Panc1 (cell line): Measurements from ENCODE around the gene ATRNL1. TPM values are rescaled to one million over a fixed set of nuclear protein-coding genes. Genes with fewer than 3 reads are reported as not detected.

Experiments
- ATAC-seq: fragments of 200-7000 bp; cut with Tn5 transposase; 2 replicates; pipeline ENCODE4 v1.9.1; 2020; ENCODE audit warnings: mild to moderate bottlenecking, moderate library complexity
- BruUV-seq: library from RNA; stranded (reverse); fragments of 400-500 nt; replicated peaks from 2 replicates; lab custom pipeline; 2021; lab: Mats Ljungman, UMichigan
- CTCF ChIA-PET: fragments of 300-600 bp; sonication (Branson Sonifier 250); formaldehyde crosslinking; loops from one replicate; lab custom pipeline; 2022; ENCODE audit warnings: antibody characterized with exemption; lab: Charles Lee
- POLR2A ChIA-PET: fragments of 300-600 bp; sonication (Branson Sonifier 250); formaldehyde crosslinking; loops from one replicate; lab custom pipeline; 2022; ENCODE audit warnings: antibody characterized with exemption; lab: Charles Lee
- DNase-seq: peaks from one replicate; pipeline ENCODE4 v3.0.0-alpha.2; 2010; ENCODE audit warnings: low read depth, low spot score
- H3K27ac ChIP-seq: 2 replicates; pipeline ENCODE4 v1.5.1; 2011; ENCODE audit warnings: mild to moderate bottlenecking, low read length, inconsistent platforms
- H3K27me3 ChIP-seq: fragments of 200-500 bp; sonication (Bioruptor generic); 2 replicates; pipeline ENCODE4 v1.6.0; 2014; ENCODE audit warnings: low read length, inconsistent platforms; ENCODE audit not compliant: control insufficient read depth, insufficient read depth
- H3K36me3 ChIP-seq: fragments of 200-500 bp; sonication (Bioruptor generic); 2 replicates; pipeline ENCODE4 v1.5.1; 2014; ENCODE audit warnings: inconsistent platforms, mild to moderate bottlenecking, low read length, moderate library complexity; ENCODE audit not compliant: control insufficient read depth, insufficient read depth
- H3K4me1 ChIP-seq: 2 replicates; pipeline ENCODE4 v1.5.1; 2011; ENCODE audit warnings: inconsistent platforms, mild to moderate bottlenecking, low read length, moderate library complexity; ENCODE audit not compliant: control insufficient read depth, insufficient read depth
- H3K4me3 ChIP-seq, 2 experiments: 2 replicates each; pipeline ENCODE4 v1.5.1; 2011 to 2012; ENCODE audit warnings: low read depth in 2 of 2, low read length in 2 of 2, mild to moderate bottlenecking in 2 of 2, inconsistent platforms in 1 of 2, moderate library complexity in 1 of 2
- H3K9me3 ChIP-seq: fragments of 200-500 bp; sonication (Bioruptor generic); 2 replicates; pipeline ENCODE4 v1.5.1; 2014; ENCODE audit warnings: low read depth, mild to moderate bottlenecking, inconsistent platforms, low read length, moderate library complexity; ENCODE audit not compliant: control insufficient read depth, insufficient read depth
- POLR2AphosphoS5 ChIP-seq: IDR thresholded peaks from 2 replicates; pipeline ENCODE4 v1.6.1; 2012; ENCODE audit warnings: mild to moderate bottlenecking, low read depth, low read length, moderate library complexity
- REST ChIP-seq, 2 experiments: IDR thresholded peaks; 2 replicates each; pipeline ENCODE4 v1.6.1; 2011 to 2012; ENCODE audit warnings: low read depth in 2 of 2, control low read depth in 1 of 2, low read length in 1 of 2, mild to moderate bottlenecking in 1 of 2, moderate library complexity in 1 of 2; ENCODE audit not compliant: insufficient read depth in 1 of 2
- SIN3A ChIP-seq: IDR thresholded peaks from 2 replicates; pipeline ENCODE4 v1.6.1; 2012; ENCODE audit warnings: low read depth, mild to moderate bottlenecking, low read length, moderate library complexity, borderline replicate concordance; ENCODE audit not compliant: insufficient read depth
- TCF7L2 ChIP-seq: IDR thresholded peaks from 2 replicates; pipeline ENCODE4 v1.6.1; 2011; ENCODE audit warnings: mild to moderate bottlenecking, low read depth, low read length, inconsistent platforms
- in situ Hi-C: cut with HindIII; loops from 2 replicates; pipeline ENCODE4 v1.10.0; 2016; ENCODE audit warnings: low sequenced_read_pairs, low pct_unique_long_range_greater_than_20kb
- intact Hi-C: fragments of 100-400 bp; cut with micrococcal nuclease; formaldehyde crosslinking; loops from one replicate; pipeline ENCODE4 v1.10.0; 2022; ENCODE audit not compliant: unreplicated experiment
- total RNA-seq: library from RNA; stranded (reverse); gene quantifications from one replicate; pipeline ENCODE4 v1.2.1, GENCODE V29; 2021; ENCODE audit not compliant: unreplicated experiment
- TF ChIP-seq, protein P1 (sequence below): fragments of 450-650 bp; IDR thresholded peaks from 2 replicates; pipeline ENCODE4 v1.5.1; 2017; ENCODE audit warnings: mild to moderate bottlenecking

Gene ATRNL1
- total RNA-seq, 1 experiment from 2014 or later, result 17.1 TPM

DNA sequence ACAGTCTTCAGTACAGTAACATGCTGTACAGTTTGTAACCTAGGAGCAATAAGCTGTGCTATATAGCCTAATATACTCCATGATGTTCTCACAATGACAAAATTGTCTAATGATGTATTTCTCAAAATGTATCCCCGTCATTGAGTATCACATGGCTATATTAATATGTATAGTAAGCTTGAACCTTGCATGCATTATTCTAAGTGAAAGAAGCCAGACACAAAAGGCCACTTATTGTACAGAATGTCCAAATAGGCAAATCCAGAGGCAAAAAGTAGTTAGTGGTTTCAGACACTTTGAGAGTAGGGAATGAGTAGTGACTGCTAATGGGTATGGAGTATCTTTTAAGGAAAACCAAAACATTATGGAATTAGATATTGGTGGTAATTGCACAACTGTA, 545.1 kb downstream of the ATRNL1 start:
- no peak for ATAC-seq
- CTCF ChIA-PET, result no interaction called here
- Histone ChIP-seq H3K9me3 (no peaks in the 10 kb centered on the region), H3K27me3 (no peaks in the 10 kb centered on the region), H3K4me3 (no peak overlapping the region), H3K4me1 (no peaks in the 10 kb centered on the region), H3K36me3 (no peaks in the 10 kb centered on the region), H3K27ac (no peak overlapping the region)
- in situ Hi-C loops, result no loop called here
- BruUV-seq, result no TSS peak
- DNase-seq, result no peak
- intact Hi-C loops, result no loop called here
- POLR2A ChIA-PET, result no interaction called here
- no peak for TF ChIP-seq REST (IDR thresholded peaks at IDR 0.05; ENCODE audit: insufficient read depth in 1 of 2, low read depth in 2 of 2, low read length in 1 of 2)
- no peak for TF ChIP-seq POLR2AphosphoS5
- TF ChIP-seq, protein P1, sequence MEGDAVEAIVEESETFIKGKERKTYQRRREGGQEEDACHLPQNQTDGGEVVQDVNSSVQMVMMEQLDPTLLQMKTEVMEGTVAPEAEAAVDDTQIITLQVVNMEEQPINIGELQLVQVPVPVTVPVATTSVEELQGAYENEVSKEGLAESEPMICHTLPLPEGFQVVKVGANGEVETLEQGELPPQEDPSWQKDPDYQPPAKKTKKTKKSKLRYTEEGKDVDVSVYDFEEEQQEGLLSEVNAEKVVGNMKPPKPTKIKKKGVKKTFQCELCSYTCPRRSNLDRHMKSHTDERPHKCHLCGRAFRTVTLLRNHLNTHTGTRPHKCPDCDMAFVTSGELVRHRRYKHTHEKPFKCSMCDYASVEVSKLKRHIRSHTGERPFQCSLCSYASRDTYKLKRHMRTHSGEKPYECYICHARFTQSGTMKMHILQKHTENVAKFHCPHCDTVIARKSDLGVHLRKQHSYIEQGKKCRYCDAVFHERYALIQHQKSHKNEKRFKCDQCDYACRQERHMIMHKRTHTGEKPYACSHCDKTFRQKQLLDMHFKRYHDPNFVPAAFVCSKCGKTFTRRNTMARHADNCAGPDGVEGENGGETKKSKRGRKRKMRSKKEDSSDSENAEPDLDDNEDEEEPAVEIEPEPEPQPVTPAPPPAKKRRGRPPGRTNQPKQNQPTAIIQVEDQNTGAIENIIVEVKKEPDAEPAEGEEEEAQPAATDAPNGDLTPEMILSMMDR, result no peak
- no peak for TF ChIP-seq SIN3A
- TF ChIP-seq TCF7L2, result no peak

GRCh38 chr10:115649217-115649616, 556.1 kb downstream of the ATRNL1 start:
- Histone ChIP-seq H3K9me3 (no peaks in the 10 kb centered on the region), H3K27me3 (no peaks in the 10 kb centered on the region), H3K27ac (no peak overlapping the region), H3K4me1 (no peaks in the 10 kb centered on the region; the same call in 1 of the 2 replicates), H3K4me3 (no peak overlapping the region), H3K36me3 (no peaks in the 10 kb centered on the region)
- POLR2A ChIA-PET, result no interaction called here
- no peak for ATAC-seq
- in situ Hi-C loops, result no loop called here
- TF ChIP-seq TCF7L2 (no peak), SIN3A (no peak), POLR2AphosphoS5 (no peak), REST (IDR thresholded peaks at IDR 0.05; ENCODE audit: insufficient read depth in 1 of 2, low read depth in 2 of 2, low read length in 1 of 2) (no peak)
- TF ChIP-seq, protein P1, result no peak
- CTCF ChIA-PET, result no interaction called here
- intact Hi-C loops, result no loop called here
- no peak for DNase-seq
- BruUV-seq, result no TSS peak
